ENCODE measurements around the gene NCMAP.

The NCMAP gene

GRCh38 chr1:24570265-24571125 lies 14.6 kb downstream of the NCMAP start:
- no peak for DNase-seq (ENCODE audit: low spot score)

GRCh38 chr1:24572301-24572700 lies 16.4 kb downstream of the NCMAP start:
- no peak for DNase-seq (ENCODE audit: low spot score)

GRCh38 chr1:24575905-24576587 lies 20.2 kb downstream of the NCMAP start:
- no peak for DNase-seq (ENCODE audit: low spot score)

- no peak for DNase-seq (ENCODE audit: low spot score)
Observed at GRCh38 chr1:24578846-24579245, 23.0 kb downstream of the NCMAP start.

- DNase-seq (ENCODE audit: low spot score), result no peak
Observed at GRCh38 chr1:24580756-24581155, 24.9 kb downstream of the NCMAP start.

GRCh38 chr1:24584171-24584647 lies 28.3 kb downstream of the NCMAP start:
- DNase-seq (ENCODE audit: low spot score), result no peak

- DNase-seq (ENCODE audit: low spot score), result no peak
Observed at GRCh38 chr1:24586119-24586518, 30.2 kb downstream of the NCMAP start.

GRCh38 chr1:24586970-24587820 lies 31.3 kb downstream of the NCMAP start:
- peak; percentile 72 for DNase-seq (ENCODE audit: low spot score)

- no peak for DNase-seq (ENCODE audit: low spot score)
Observed at GRCh38 chr1:24588573-24588972, 32.7 kb downstream of the NCMAP start.

- no peak for DNase-seq (ENCODE audit: low spot score)
Observed at GRCh38 chr1:24589200-24589599, 33.3 kb downstream of the NCMAP start.

- no peak for DNase-seq (ENCODE audit: low spot score)
Observed at GRCh38 chr1:24591781-24592180, 35.9 kb downstream of the NCMAP start.

- DNase-seq (ENCODE audit: low spot score), result no peak
Observed at GRCh38 chr1:24594328-24594598, 38.4 kb downstream of the NCMAP start.

- no peak for DNase-seq (ENCODE audit: low spot score)
Observed at GRCh38 chr1:24596401-24596880, 40.6 kb downstream of the NCMAP start.

GRCh38 chr1:24599265-24599664 lies 43.4 kb downstream of the NCMAP start:
- DNase-seq (ENCODE audit: low spot score), result no peak

GRCh38 chr1:24600551-24600950 lies 44.7 kb downstream of the NCMAP start:
- DNase-seq (ENCODE audit: low spot score), result no peak

- DNase-seq (ENCODE audit: low spot score), result no peak
Observed at GRCh38 chr1:24605534-24606295, 49.8 kb downstream of the NCMAP start.

- DNase-seq (ENCODE audit: low spot score), result no peak
Observed at GRCh38 chr1:24606296-24606605, 50.4 kb downstream of the NCMAP start.

- no peak for DNase-seq (ENCODE audit: low spot score)
Observed at GRCh38 chr1:24606621-24607020, 50.7 kb downstream of the NCMAP start.

- no peak for DNase-seq (ENCODE audit: low spot score)
Observed at GRCh38 chr1:24609949-24610517, 54.1 kb downstream of the NCMAP start.

- no peak for DNase-seq (ENCODE audit: low spot score)
Observed at GRCh38 chr1:24619376-24619775, 63.5 kb downstream of the NCMAP start.

GRCh38 chr1:24620678-24621077 lies 64.8 kb downstream of the NCMAP start:
- DNase-seq (ENCODE audit: low spot score), result no peak

GRCh38 chr1:24621121-24621520 lies 65.2 kb downstream of the NCMAP start:
- no peak for DNase-seq (ENCODE audit: low spot score)
